ENCODE data around the gene FAM151B. TPM values are rescaled to one million over a fixed set of nuclear protein-coding genes. Genes with fewer than 3 reads are reported as not detected.

FAM151B gene
- total RNA-seq, 1 donor from 2014 or later: 0.06 TPM

DNA sequence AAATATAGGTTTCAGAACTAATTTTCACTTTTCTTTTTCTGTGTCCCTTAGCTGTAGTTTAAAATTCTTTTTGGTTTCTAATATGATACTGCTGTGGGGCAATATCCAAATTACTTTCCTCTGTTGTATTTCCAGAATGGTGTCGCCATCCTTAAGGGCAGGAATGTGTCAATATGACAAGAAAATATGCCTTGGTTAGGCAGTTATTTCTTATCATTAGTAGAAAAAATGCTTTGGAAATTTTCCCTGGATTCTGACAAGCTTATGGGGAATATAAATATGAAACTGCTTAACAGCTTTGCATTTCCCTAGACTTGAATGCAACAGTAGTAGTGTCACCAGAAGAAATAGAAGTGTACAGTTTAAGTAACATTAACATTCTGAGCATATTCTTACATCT, 52.8 kb downstream of the FAM151B start:
- DNase-seq (ENCODE audit: low read depth): no peak
- no peak overlapping the region for H3K4me3 ChIP-seq (ENCODE audit: low read depth, low read length)
- TF ChIP-seq, protein P1, sequence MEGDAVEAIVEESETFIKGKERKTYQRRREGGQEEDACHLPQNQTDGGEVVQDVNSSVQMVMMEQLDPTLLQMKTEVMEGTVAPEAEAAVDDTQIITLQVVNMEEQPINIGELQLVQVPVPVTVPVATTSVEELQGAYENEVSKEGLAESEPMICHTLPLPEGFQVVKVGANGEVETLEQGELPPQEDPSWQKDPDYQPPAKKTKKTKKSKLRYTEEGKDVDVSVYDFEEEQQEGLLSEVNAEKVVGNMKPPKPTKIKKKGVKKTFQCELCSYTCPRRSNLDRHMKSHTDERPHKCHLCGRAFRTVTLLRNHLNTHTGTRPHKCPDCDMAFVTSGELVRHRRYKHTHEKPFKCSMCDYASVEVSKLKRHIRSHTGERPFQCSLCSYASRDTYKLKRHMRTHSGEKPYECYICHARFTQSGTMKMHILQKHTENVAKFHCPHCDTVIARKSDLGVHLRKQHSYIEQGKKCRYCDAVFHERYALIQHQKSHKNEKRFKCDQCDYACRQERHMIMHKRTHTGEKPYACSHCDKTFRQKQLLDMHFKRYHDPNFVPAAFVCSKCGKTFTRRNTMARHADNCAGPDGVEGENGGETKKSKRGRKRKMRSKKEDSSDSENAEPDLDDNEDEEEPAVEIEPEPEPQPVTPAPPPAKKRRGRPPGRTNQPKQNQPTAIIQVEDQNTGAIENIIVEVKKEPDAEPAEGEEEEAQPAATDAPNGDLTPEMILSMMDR (conservative IDR thresholded peaks at IDR 0.05; ENCODE audit: low read depth, low read length): no peak

- no peak for DNase-seq (ENCODE audit: low read depth)
- TF ChIP-seq, protein P1 (conservative IDR thresholded peaks at IDR 0.05; ENCODE audit: low read depth, low read length): no peak
- H3K4me3 ChIP-seq (ENCODE audit: low read depth, low read length): no peak overlapping the region
These were observed 53.5 kb downstream of the FAM151B start for GRCh38 chr5:80541392-80541791.

- H3K4me3 ChIP-seq (ENCODE audit: low read depth, low read length): no peak overlapping the region
- TF ChIP-seq, protein P1 (conservative IDR thresholded peaks at IDR 0.05; ENCODE audit: low read depth, low read length): no peak
- DNase-seq (ENCODE audit: low read depth): no peak
These were observed 66.7 kb downstream of the FAM151B start for GRCh38 chr5:80554646-80555045.

- H3K4me3 ChIP-seq (ENCODE audit: low read depth, low read length): no peak overlapping the region
- no peak for DNase-seq (ENCODE audit: low read depth)
- TF ChIP-seq, protein P1 (conservative IDR thresholded peaks at IDR 0.05; ENCODE audit: low read depth, low read length): no peak
These were observed 67.2 kb downstream of the FAM151B start for GRCh38 chr5:80555099-80555498.

- TF ChIP-seq, protein P1 (conservative IDR thresholded peaks at IDR 0.05; ENCODE audit: low read depth, low read length): no peak
- DNase-seq (ENCODE audit: low read depth): no peak
- H3K4me3 ChIP-seq (ENCODE audit: low read depth, low read length): no peak overlapping the region
These were observed 71.3 kb downstream of the FAM151B start for GRCh38 chr5:80559244-80559643.

- no peak overlapping the region for H3K4me3 ChIP-seq (ENCODE audit: low read depth, low read length)
- TF ChIP-seq, protein P1 (conservative IDR thresholded peaks at IDR 0.05; ENCODE audit: low read depth, low read length): no peak
- DNase-seq (ENCODE audit: low read depth): peak; percentile 72
These were observed 77.4 kb downstream of the FAM151B start for GRCh38 chr5:80565330-80565729.

DNA sequence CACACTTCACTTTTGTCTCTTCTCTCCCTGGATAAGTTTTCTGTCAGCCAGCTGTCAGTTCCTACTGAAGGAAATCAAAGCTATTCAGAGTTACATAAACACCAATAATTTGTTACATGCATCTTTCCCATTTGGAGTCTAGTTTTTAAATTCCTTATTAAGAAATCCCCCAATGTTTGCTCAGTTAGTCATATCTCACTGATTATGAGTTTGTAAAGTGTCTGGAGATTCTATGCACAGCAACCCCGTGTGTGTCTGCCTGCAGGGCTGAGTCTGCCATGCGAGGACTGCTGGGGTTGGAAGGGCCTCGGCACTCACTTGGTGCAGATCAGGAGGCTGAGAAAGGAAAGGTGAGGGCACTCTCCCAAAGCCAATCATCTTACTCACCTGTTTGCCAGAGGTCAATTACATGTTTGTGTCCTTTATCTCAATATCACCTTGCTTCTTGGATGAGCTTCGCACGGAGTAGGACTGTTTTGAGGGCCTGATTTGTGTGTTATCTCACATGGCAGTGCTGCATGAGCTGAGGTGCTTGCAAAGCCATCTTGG, 78.9 kb downstream of the FAM151B start:
- TF ChIP-seq, protein P1 (conservative IDR thresholded peaks at IDR 0.05; ENCODE audit: low read depth, low read length): no peak
- DNase-seq (ENCODE audit: low read depth): no peak

More for the DNA sequence above, 78.9 kb downstream of the FAM151B start:
- no peak overlapping the region for H3K4me3 ChIP-seq (ENCODE audit: low read depth, low read length)
